ENCODE data around the gene SLFN12L.
"Not testable (repeated sequence)": the region's sequence is repeated elsewhere in the genome, so short reads cannot be mapped to it uniquely, and the experiment has no call there.

Gene SLFN12L

DNA sequence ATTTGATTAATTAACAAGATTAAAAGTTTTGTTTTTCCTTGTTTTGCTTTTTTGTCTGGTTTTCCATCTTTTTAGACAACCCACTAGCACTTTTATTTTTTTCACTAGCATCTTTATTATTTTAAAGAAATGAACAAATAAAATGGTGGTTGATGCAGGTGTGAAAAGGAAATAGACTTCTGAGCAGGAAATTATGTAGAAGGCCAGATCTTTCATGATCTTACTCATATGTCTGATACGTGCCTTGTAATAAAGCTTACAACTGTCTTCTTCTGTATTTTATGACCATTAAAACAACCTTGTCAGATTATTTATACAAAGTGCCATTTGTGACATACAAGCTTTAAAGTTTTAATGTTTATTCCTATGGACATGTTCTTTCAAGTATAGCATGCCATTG lies 6.3 kb downstream of the SLFN12L start:
- no peak overlapping the region for H3K9ac ChIP-seq (ENCODE audit: low read depth, low read length)
- H3K4me1 ChIP-seq (ENCODE audit: insufficient read depth, low read length): no peaks in the 10 kb centered on the region
- H3K36me3 ChIP-seq (ENCODE audit: insufficient read depth, low read length): no peaks in the 10 kb centered on the region
- H3K9me3 ChIP-seq (ENCODE audit: control insufficient read depth, insufficient read depth, low read length): no peaks in the 10 kb centered on the region

DNA sequence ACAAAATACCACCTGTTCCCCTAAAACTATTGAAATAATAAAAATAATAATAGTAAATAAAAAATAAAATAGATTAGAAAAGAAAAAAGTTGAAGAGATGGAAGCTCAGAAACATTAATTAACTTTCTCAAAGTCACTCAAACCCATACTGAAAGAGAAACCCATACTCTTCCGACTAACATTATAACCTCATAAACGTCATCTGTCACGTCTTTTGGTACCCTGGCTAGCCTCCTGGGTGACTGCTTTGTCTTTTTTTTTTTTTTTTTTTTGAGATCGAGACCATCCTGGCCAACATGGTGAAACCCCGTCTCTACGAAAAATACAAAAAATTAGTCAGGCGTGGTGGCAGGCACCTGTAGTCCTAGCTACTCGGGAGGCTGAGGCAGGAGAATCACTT lies 7.6 kb downstream of the SLFN12L start:
- no peaks in the 10 kb centered on the region for H3K9me3 ChIP-seq (ENCODE audit: control insufficient read depth, insufficient read depth, low read length)

DNA sequence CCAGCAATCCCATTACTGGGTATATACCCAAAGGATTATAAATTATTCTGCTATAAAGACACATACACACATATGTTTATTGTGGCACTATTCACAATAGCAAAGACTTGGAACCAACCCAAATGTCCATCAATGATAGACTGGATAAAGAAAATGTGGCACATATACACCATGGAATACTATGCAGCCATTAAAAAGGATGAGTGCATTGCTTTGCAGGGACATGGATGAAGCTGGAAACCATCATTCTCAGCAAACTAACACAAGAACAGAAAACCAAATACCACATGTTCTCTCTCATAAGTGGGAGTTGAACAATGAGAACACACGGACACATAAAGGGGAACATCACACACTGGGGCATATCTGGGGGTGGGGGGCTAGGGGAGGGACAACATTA lies 8.2 kb downstream of the SLFN12L start:
- not testable (repeated sequence) for H3K36me3 ChIP-seq (ENCODE audit: insufficient read depth, low read length); H3K9me3 ChIP-seq (ENCODE audit: control insufficient read depth, insufficient read depth, low read length); H3K9ac ChIP-seq (ENCODE audit: low read depth, low read length); H3K4me1 ChIP-seq (ENCODE audit: insufficient read depth, low read length)

More for the DNA sequence above, 7.6 kb downstream of the SLFN12L start:
- H3K4me1 ChIP-seq (ENCODE audit: insufficient read depth, low read length): no peaks in the 10 kb centered on the region
- no peaks in the 10 kb centered on the region for H3K36me3 ChIP-seq (ENCODE audit: insufficient read depth, low read length)
- H3K9ac ChIP-seq (ENCODE audit: low read depth, low read length): no peak overlapping the region

DNA sequence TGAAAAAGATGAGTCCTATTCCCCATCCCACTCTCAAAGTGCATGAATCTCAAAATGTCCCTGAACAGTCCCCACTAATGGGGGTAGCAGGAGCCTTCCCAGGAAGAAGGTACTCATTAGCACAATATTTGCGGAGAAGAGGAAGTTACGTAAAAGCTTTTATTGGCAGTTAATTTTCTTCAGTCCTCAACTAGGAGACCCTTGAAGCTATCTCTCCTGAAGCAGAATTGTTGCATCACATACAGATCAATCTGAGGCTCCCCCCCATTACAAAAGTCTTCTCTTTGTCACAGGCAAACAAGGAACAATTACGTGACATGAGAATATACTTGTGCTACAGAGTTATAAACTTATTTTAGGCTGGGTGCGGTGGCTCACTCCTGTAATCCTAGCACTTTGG lies 14.2 kb downstream of the SLFN12L start:
- H3K36me3 ChIP-seq (ENCODE audit: insufficient read depth, low read length): no peaks in the 10 kb centered on the region
- H3K9me3 ChIP-seq (ENCODE audit: control insufficient read depth, insufficient read depth, low read length): no peaks in the 10 kb centered on the region
- H3K4me1 ChIP-seq (ENCODE audit: insufficient read depth, low read length): no peaks in the 10 kb centered on the region
- H3K9ac ChIP-seq (ENCODE audit: low read depth, low read length): no peak overlapping the region

DNA sequence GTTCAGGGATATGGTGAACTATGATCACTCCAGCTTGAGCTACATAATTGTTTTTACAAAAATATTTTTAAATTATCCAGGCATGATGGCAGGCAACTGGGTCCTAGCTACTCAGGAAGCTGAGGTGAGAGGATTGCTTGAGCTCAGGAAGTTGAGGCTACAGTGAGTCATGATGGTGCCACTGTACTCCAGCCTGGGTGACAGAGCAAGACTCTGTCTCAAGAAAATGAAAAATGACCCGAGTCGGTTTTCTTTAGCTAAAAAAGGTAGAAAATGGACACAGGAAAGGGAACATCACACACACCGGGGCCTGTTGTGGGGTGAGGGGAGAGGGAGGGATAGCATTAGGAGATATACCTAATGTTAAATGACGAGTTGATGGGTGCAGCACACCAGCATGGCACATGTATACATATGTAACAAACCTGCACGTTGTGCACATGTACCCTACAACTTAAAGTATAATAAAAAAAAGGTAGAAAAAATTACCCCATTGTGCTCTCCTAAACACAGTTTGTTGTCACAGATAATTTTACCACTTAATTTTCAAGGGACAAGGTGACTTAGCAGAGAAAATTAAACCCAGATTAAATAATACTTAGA lies 15.7 kb downstream of the SLFN12L start:
- H3K9ac ChIP-seq (ENCODE audit: low read depth, low read length); H3K36me3 ChIP-seq (ENCODE audit: insufficient read depth, low read length); H3K9me3 ChIP-seq (ENCODE audit: control insufficient read depth, insufficient read depth, low read length); H3K4me1 ChIP-seq (ENCODE audit: insufficient read depth, low read length): not testable (repeated sequence)

DNA sequence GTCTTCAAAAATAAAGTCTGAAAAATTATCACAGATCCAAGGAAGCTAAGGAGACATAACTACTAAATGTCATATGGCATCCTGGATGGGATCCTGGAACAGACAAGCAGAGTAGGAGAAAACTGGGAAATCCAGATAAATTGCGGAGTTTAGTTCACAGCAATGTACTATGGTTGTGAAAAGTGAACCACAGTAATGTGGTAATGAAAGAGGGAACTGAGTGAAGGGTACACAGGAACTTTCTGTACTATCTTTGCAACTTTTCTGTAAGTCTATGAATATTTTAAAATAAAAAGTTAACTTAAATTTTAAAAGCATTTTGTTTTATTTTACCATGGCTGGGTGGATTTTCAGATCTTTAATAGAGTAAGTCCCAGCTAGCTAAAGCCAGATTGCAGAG lies 16.3 kb downstream of the SLFN12L start:
- Histone ChIP-seq H3K4me1 (ENCODE audit: insufficient read depth, low read length) (no peaks in the 10 kb centered on the region), H3K36me3 (ENCODE audit: insufficient read depth, low read length) (no peaks in the 10 kb centered on the region), H3K9me3 (ENCODE audit: control insufficient read depth, insufficient read depth, low read length) (no peaks in the 10 kb centered on the region), H3K9ac (ENCODE audit: low read depth, low read length) (no peak overlapping the region)

DNA sequence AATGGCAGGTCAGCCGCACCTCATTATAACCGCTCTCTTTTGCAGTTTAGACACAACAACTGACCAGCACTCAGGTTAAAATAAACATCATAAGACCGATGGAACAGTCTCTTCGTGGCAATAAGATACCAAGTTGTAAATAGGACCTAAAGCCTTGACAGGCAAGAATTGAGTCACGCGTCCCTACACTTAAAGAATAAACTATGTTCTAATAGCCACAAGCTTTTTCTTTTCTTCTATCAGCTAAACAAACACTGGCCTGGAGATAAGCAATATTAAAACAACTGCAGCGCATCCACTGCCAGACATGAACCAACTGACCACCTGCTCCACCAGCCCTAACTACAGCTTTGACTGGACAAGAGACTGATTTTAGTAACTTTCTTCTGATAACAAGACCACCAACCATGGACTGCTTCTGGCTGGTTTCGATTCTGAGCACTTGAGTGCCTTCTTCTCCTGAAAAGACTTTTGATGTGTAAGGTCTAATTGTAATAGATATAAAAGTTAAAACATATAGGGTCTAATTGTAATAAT lies 17.5 kb downstream of the SLFN12L start:
- H3K4me1 ChIP-seq (ENCODE audit: insufficient read depth, low read length): no peaks in the 10 kb centered on the region
- H3K9me3 ChIP-seq (ENCODE audit: control insufficient read depth, insufficient read depth, low read length): no peaks in the 10 kb centered on the region
- H3K9ac ChIP-seq (ENCODE audit: low read depth, low read length): no peak overlapping the region
- H3K36me3 ChIP-seq (ENCODE audit: insufficient read depth, low read length): no peaks in the 10 kb centered on the region

DNA sequence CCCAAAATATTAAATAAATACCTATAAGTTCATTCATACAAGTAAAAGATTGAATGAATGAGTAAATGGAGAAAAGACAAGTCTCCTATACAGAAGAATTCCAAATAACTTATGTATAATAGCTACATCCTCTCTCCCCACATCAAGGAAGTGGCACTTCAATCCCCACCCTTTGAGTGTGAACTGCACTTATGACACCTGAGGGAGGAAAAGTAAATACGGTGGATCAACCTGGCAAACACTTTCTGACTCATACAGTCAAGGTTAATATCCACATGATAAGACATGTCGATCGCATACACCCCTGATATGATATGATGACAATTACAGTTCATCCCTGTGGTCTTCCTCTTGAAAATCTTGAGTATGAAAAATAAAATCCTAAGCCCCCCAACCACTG lies 18.0 kb downstream of the SLFN12L start:
- Histone ChIP-seq H3K9me3 (ENCODE audit: control insufficient read depth, insufficient read depth, low read length) (no peaks in the 10 kb centered on the region), H3K9ac (ENCODE audit: low read depth, low read length) (no peak overlapping the region), H3K36me3 (ENCODE audit: insufficient read depth, low read length) (no peaks in the 10 kb centered on the region), H3K4me1 (ENCODE audit: insufficient read depth, low read length) (no peaks in the 10 kb centered on the region)

DNA sequence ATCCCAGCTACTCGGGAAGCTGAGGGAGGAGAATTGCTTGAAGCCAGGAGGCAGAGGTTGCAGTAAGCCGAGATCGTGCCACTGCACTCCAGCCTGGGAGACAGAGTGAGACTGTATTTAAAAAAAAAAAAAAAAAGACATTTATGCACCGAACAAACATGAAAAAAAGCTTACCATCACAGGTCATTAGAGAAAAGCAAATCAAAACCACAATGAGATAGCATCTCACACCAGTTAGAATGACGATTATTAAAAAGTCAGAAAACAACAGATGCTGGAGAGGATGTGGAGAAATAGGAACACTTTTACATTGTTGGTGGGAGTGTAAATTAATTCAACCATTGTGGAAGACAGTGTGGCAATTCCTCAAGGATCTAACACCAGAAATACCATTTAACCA lies 19.0 kb downstream of the SLFN12L start:
- H3K9ac ChIP-seq (ENCODE audit: low read depth, low read length); H3K9me3 ChIP-seq (ENCODE audit: control insufficient read depth, insufficient read depth, low read length); H3K36me3 ChIP-seq (ENCODE audit: insufficient read depth, low read length); H3K4me1 ChIP-seq (ENCODE audit: insufficient read depth, low read length): not testable (repeated sequence)

DNA sequence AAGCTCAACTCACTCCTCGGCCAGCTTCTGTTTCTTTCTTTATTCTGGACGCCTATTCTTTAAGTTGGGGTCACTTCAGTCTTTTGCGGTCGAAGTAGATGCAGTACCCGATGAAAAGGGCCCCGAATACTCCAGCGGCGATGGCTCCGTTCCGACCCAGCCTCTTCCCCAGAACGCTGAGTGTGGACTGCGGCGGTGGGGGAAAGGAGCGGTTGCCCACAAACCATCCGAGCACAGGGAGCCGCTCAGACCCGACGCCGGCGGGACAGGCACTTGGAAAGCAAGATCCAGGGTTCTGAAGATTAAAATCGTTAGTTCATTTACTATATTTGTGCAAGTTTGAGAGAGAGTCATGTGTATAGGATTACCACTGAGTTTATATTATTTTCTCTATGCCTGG lies 22.5 kb downstream of the SLFN12L start:
- no peaks in the 10 kb centered on the region for H3K36me3 ChIP-seq (ENCODE audit: insufficient read depth, low read length)

DNA sequence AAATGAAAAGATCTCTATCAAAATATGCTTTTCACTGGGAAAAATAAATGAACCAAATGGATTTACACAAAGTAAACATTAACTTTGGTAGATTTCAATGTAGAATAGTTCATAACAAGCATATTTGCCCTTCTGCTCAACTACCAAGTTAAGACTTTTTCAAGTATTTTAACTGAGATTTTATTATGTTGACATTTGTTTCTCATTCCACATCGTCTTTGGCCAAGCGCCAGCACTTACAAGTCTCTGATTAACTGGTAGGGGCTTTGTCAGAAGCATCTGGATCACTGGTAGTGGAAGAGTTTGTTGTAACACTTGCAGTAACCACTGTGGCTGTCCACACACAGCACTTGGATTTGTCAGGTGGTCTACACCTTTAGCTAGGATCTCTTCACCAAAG lies 22.9 kb downstream of the SLFN12L start:
- no peaks in the 10 kb centered on the region for H3K4me1 ChIP-seq (ENCODE audit: insufficient read depth, low read length)
- H3K36me3 ChIP-seq (ENCODE audit: insufficient read depth, low read length): no peaks in the 10 kb centered on the region; the same call in 1 of the 2 replicates
- H3K9me3 ChIP-seq (ENCODE audit: control insufficient read depth, insufficient read depth, low read length): no peaks in the 10 kb centered on the region
- H3K9ac ChIP-seq (ENCODE audit: low read depth, low read length): no peak overlapping the region

More for the DNA sequence above, 22.5 kb downstream of the SLFN12L start:
- no peaks in the 10 kb centered on the region for H3K4me1 ChIP-seq (ENCODE audit: insufficient read depth, low read length)
- H3K9ac ChIP-seq (ENCODE audit: low read depth, low read length): no peak overlapping the region
- H3K9me3 ChIP-seq (ENCODE audit: control insufficient read depth, insufficient read depth, low read length): no peaks in the 10 kb centered on the region

DNA sequence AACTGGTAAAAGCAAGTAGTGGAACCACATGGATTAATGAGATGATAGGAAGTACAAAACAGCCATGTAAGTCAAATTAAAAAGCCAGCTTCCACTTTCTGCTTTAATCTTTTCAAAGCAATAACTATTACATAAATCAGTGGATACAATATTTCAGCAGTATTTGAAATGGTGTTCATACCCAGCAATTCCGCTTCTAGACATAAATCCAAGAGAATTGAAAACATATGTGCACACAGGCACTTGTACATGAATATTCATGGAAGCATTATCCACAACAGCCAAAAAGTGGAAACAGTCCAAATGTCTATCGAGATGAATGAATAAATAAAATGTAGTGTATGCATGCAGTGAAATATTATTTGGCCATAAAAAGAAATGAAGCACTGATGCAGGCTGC lies 27.4 kb downstream of the SLFN12L start:
- no peaks in the 10 kb centered on the region for H3K4me1 ChIP-seq (ENCODE audit: insufficient read depth, low read length)
- no peaks in the 10 kb centered on the region; the same call in 1 of the 2 replicates for H3K36me3 ChIP-seq (ENCODE audit: insufficient read depth, low read length)
- no peaks in the 10 kb centered on the region for H3K9me3 ChIP-seq (ENCODE audit: control insufficient read depth, insufficient read depth, low read length)
- no peak overlapping the region for H3K9ac ChIP-seq (ENCODE audit: low read depth, low read length)

DNA sequence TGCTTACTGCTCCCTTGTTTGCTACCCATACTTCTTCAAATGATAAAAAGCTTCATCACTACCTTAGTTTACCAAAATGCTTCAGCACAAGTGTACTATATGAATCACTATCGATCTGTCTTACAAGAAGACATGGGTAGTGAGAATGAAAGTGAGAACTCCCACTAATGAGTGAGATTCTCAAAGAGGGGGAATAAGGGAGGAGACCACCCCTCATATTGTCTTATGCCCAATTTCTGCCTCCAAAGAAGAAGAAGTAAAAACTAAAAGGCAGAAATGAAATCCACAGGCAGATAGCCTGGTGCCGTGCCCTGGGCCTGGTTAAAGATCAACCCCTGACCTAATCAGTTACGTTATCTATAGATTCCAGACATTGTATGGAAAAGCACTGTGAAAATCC lies 29.8 kb downstream of the SLFN12L start:
- H3K9ac ChIP-seq (ENCODE audit: low read depth, low read length); H3K4me1 ChIP-seq (ENCODE audit: insufficient read depth, low read length); H3K9me3 ChIP-seq (ENCODE audit: control insufficient read depth, insufficient read depth, low read length); H3K36me3 ChIP-seq (ENCODE audit: insufficient read depth, low read length): not testable (repeated sequence)

DNA sequence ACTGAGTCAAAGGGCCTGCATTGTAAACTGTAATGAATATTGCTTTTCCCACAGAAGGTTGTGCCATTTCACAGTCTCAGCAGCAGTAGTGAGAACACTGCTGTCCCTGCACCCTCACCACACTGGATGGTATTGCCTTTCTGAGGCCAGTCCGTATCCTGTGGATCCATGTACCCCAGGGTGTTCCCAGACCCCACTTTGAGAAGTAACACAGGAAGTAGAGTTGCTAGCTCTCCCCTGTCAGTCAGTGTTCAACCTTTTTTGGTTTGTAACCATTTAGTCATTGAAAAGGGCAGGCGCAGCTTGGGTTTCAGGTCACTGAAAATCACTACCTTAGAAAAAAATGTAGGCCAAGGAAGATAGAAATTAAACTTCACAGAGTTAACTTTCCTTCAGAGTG lies 37.9 kb downstream of the SLFN12L start:
- Histone ChIP-seq H3K4me1 (ENCODE audit: insufficient read depth, low read length) (peaks cover 9% of the 10 kb centered on the region; the same call in 1 of the 2 replicates), H3K9me3 (ENCODE audit: control insufficient read depth, insufficient read depth, low read length) (no peaks in the 10 kb centered on the region), H3K9ac (ENCODE audit: low read depth, low read length) (no peak overlapping the region), H3K36me3 (ENCODE audit: insufficient read depth, low read length) (no peaks in the 10 kb centered on the region)

DNA sequence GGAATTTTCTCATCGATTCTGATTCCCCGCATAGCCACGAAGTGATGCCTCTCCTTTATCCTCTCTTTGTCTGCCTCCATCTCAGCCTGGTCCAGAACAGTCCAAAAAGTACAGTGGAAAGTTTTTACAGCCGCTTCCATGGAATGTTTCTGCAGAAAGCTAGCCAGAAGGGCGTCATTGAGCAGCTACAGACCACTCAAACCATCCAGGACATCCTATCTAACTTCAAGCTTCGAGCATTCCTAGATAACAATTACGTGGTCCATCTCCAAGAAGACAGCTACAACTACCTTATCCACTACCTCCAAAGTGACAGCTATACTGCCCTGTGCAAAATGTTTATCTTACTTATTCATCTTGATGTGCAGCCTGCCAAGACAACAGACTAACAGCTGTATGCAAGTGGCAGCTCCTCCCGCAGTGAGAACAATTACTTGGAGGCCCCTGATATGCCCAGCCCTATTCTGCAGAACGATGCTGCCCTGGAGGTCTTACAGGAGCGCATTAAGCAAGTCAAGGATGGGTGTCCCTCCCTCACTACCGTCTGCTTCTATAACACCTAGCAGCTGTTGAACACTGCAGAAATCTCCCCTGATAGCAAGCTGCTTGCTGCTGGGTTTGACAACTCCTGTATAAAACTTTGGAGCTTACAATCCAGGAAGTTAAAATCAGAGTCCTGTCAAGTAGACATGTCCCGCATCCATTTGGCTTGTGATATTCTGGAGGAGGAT lies 38.9 kb downstream of the SLFN12L start:
- no peak overlapping the region for H3K9ac ChIP-seq (ENCODE audit: low read depth, low read length)
- H3K9me3 ChIP-seq (ENCODE audit: control insufficient read depth, insufficient read depth, low read length): no peaks in the 10 kb centered on the region
- peaks cover 9% of the 10 kb centered on the region; the same call in 1 of the 2 replicates for H3K4me1 ChIP-seq (ENCODE audit: insufficient read depth, low read length)
- H3K36me3 ChIP-seq (ENCODE audit: insufficient read depth, low read length): no peaks in the 10 kb centered on the region
